ENCODE measurements around the gene JPH3. TPM values are rescaled to one million over a fixed set of nuclear protein-coding genes. Genes with fewer than 3 reads are reported as not detected.

Gene JPH3
- total RNA-seq, 1 experiment from 2014 or later: 32.7 TPM

DNA sequence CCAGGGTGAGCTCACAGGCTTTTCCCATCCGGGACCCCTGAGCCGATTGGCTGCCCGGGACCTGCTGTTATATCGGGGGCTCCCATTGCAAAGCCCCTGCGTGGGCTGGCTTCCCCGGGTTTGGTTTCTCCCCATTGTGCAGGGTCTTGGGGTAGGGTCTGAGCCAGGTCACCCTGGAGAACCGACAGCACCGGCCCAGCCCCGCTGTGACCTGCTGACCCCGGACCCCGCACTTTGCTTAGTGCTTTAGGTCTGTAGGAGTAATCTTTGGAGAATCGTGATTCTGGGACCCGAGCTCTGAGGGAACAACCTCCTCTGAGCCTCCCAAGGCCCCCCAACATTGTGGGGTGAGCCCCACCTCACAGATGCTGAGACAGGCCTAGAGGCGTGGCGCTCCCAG lies 62.9 kb downstream of the JPH3 start:
- Histone ChIP-seq H4K91ac (ENCODE audit: insufficient read length, low read depth, low read length) (no peak overlapping the region), H3K9me3 (ENCODE audit: control insufficient read depth, low read depth, low read length) (no peaks in the 10 kb centered on the region), H3K9ac (ENCODE audit: extremely low read depth, insufficient read length, low read length) (no peak overlapping the region), H3K4me1 (ENCODE audit: insufficient read depth, low read length) (no peaks in the 10 kb centered on the region), H4K20me1 (ENCODE audit: control insufficient read depth, insufficient read depth, insufficient read length) (no peaks in the 10 kb centered on the region), H4K5ac (ENCODE audit: insufficient read length, low read depth, low read length) (no peak overlapping the region), H2BK12ac (ENCODE audit: insufficient read length, low read depth, low read length) (no peak overlapping the region), H3K79me2 (ENCODE audit: insufficient read depth, low read length) (no peaks in the 10 kb centered on the region), H3K18ac (ENCODE audit: insufficient read length, low read depth, low read length) (no peak overlapping the region), H3K4me2 (ENCODE audit: insufficient read depth, insufficient read length, low read length) (no peak overlapping the region), H3K79me1 (ENCODE audit: insufficient read depth, low read depth, low read length, poor library complexity, severe bottlenecking) (no peaks in the 10 kb centered on the region), H2AFZ (ENCODE audit: low read length) (no peak overlapping the region), H3K4ac (ENCODE audit: low read depth, low read length) (no peak overlapping the region), H3K27me3 (ENCODE audit: insufficient read depth, low read length) (no peaks in the 10 kb centered on the region), H3K56ac (ENCODE audit: insufficient read length, low read depth, low read length) (no peak overlapping the region), H3K27ac (ENCODE audit: insufficient read length, low read depth, low read length) (no peak overlapping the region), H2BK120ac (ENCODE audit: low read depth, low read length, poor library complexity, severe bottlenecking) (no peak overlapping the region), H3K23ac (ENCODE audit: insufficient read length, low read depth, low read length) (no peak overlapping the region), H3T11ph (ENCODE audit: low read length) (no peak overlapping the region), H2BK5ac (ENCODE audit: insufficient read length, low read length) (no peak overlapping the region), H2AK5ac (ENCODE audit: insufficient read length, low read length) (no peak overlapping the region), H4K8ac (replicated peaks; ENCODE audit: insufficient read length, low read depth, low read length) (no peak overlapping the region), H3K23me2 (ENCODE audit: insufficient read length, low read depth, low read length, poor library complexity, severe bottlenecking) (no peaks in the 10 kb centered on the region), H3K14ac (ENCODE audit: insufficient read depth, low read length) (no peak overlapping the region), H2BK15ac (ENCODE audit: low read depth, low read length) (no peak overlapping the region), H2BK20ac (ENCODE audit: low read depth, low read length, poor library complexity, severe bottlenecking) (no peak overlapping the region)
- TF ChIP-seq, protein P1, sequence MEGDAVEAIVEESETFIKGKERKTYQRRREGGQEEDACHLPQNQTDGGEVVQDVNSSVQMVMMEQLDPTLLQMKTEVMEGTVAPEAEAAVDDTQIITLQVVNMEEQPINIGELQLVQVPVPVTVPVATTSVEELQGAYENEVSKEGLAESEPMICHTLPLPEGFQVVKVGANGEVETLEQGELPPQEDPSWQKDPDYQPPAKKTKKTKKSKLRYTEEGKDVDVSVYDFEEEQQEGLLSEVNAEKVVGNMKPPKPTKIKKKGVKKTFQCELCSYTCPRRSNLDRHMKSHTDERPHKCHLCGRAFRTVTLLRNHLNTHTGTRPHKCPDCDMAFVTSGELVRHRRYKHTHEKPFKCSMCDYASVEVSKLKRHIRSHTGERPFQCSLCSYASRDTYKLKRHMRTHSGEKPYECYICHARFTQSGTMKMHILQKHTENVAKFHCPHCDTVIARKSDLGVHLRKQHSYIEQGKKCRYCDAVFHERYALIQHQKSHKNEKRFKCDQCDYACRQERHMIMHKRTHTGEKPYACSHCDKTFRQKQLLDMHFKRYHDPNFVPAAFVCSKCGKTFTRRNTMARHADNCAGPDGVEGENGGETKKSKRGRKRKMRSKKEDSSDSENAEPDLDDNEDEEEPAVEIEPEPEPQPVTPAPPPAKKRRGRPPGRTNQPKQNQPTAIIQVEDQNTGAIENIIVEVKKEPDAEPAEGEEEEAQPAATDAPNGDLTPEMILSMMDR (conservative IDR thresholded peaks at IDR 0.05): no peak
- DNase-seq: no peak
- WGBS (ENCODE audit: extremely low coverage, insufficient read length, low lambda C conversion rate): no CpG with 5 or more reads among the region's 15 CpGs
- Mint-ChIP-seq H3K4me1 (peaks cover 15 to 32% of the 10 kb centered on the region in 2 experiments), H3K27ac (no peak overlapping the region), H3K4me3 (no peak overlapping the region), H3K9me3 (no peaks in the 10 kb centered on the region), H3K36me3 (ENCODE audit: insufficient read depth in 1 of 3, low read depth in 3 of 3) (no peaks in the 10 kb centered on the region), H3K27me3 (ENCODE audit: low read depth) (no peaks in the 10 kb centered on the region)

Measured in H9 (cell line).